ENCODE measurements around the gene MYOD1.

Gene MYOD1

GRCh38 chr11:17719028-17719937 is at the start of gene MYOD1:
MYOD1 (plus strand) TSS chr11:17719571; CDS start chr11:17719783, 212 bp downstream.
- TF ChIP-seq ZBTB7A (IDR thresholded peaks at IDR 0.05; ENCODE audit: low read depth) = peak; percentile 26; the same call in 1 of the 2 replicates
- TF ChIP-seq TCF12 (IDR thresholded peaks at IDR 0.05; ENCODE audit: low read depth) = no peak
- TF ChIP-seq REST (IDR thresholded peaks at IDR 0.05; ENCODE audit: low read depth) = no peak

GRCh38 chr11:17672469-17672868 is 46.9 kb upstream of the MYOD1 start:
- TF ChIP-seq EP300 (IDR thresholded peaks at IDR 0.05; ENCODE audit: borderline replicate concordance) (no peak), TEAD4 (IDR thresholded peaks at IDR 0.05) (no peak), TCF12 (IDR thresholded peaks at IDR 0.05; ENCODE audit: low read depth) (no peak), EGR1 (IDR thresholded peaks at IDR 0.05) (no peak), ZBTB7A (IDR thresholded peaks at IDR 0.05; ENCODE audit: low read depth) (no peak), REST (IDR thresholded peaks at IDR 0.05; ENCODE audit: low read depth) (no peak), RAD21 (IDR thresholded peaks at IDR 0.05; ENCODE audit: low read depth) (no peak), MAX (IDR thresholded peaks at IDR 0.05) (no peak), CEBPB (IDR thresholded peaks at IDR 0.05) (no peak), FOXM1 (IDR thresholded peaks at IDR 0.05; ENCODE audit: borderline replicate concordance, low read depth) (no peak), NFIC (IDR thresholded peaks at IDR 0.05) (no peak), CREB1 (IDR thresholded peaks at IDR 0.05; ENCODE audit: low read depth) (no peak), TAF1 (IDR thresholded peaks at IDR 0.05; ENCODE audit: low read depth) (no peak), YY1 (IDR thresholded peaks at IDR 0.05; ENCODE audit: low read depth) (no peak), USF1 (IDR thresholded peaks at IDR 0.05) (no peak)

GRCh38 chr11:17673951-17674350 is 45.4 kb upstream of the MYOD1 start:
- no peak for TF ChIP-seq EGR1 (IDR thresholded peaks at IDR 0.05)
- no peak for TF ChIP-seq USF1 (IDR thresholded peaks at IDR 0.05)
- TF ChIP-seq TAF1 (IDR thresholded peaks at IDR 0.05; ENCODE audit: low read depth) = no peak
- TF ChIP-seq ZBTB7A (IDR thresholded peaks at IDR 0.05; ENCODE audit: low read depth) = no peak
- no peak for TF ChIP-seq YY1 (IDR thresholded peaks at IDR 0.05; ENCODE audit: low read depth)

GRCh38 chr11:17682848-17683247 is 36.5 kb upstream of the MYOD1 start:
- TF ChIP-seq MAX (IDR thresholded peaks at IDR 0.05) (no peak), TCF12 (IDR thresholded peaks at IDR 0.05; ENCODE audit: low read depth) (no peak), RAD21 (IDR thresholded peaks at IDR 0.05; ENCODE audit: low read depth) (no peak), CREB1 (IDR thresholded peaks at IDR 0.05; ENCODE audit: low read depth) (no peak), USF1 (IDR thresholded peaks at IDR 0.05) (no peak), NFIC (IDR thresholded peaks at IDR 0.05) (no peak), EGR1 (IDR thresholded peaks at IDR 0.05) (no peak), CEBPB (IDR thresholded peaks at IDR 0.05) (no peak), ZBTB7A (IDR thresholded peaks at IDR 0.05; ENCODE audit: low read depth) (no peak), TAF1 (IDR thresholded peaks at IDR 0.05; ENCODE audit: low read depth) (no peak), YY1 (IDR thresholded peaks at IDR 0.05; ENCODE audit: low read depth) (no peak), REST (IDR thresholded peaks at IDR 0.05; ENCODE audit: low read depth) (no peak), EP300 (IDR thresholded peaks at IDR 0.05; ENCODE audit: borderline replicate concordance) (no peak)

Data from Ishikawa (cell line).